Kidney glomerular epithelial cell (primary cell): Measurements from ENCODE around the gene TAF1C.
"Not testable (repeated sequence)": the region's sequence is repeated elsewhere in the genome, so short reads cannot be mapped to it uniquely, and the experiment has no call there.

ENCODE experiments used
- DNase-seq: peaks from one replicate; lab custom pipeline; 2025; lab: John Stamatoyannopoulos, UW

Gene TAF1C, protein sequence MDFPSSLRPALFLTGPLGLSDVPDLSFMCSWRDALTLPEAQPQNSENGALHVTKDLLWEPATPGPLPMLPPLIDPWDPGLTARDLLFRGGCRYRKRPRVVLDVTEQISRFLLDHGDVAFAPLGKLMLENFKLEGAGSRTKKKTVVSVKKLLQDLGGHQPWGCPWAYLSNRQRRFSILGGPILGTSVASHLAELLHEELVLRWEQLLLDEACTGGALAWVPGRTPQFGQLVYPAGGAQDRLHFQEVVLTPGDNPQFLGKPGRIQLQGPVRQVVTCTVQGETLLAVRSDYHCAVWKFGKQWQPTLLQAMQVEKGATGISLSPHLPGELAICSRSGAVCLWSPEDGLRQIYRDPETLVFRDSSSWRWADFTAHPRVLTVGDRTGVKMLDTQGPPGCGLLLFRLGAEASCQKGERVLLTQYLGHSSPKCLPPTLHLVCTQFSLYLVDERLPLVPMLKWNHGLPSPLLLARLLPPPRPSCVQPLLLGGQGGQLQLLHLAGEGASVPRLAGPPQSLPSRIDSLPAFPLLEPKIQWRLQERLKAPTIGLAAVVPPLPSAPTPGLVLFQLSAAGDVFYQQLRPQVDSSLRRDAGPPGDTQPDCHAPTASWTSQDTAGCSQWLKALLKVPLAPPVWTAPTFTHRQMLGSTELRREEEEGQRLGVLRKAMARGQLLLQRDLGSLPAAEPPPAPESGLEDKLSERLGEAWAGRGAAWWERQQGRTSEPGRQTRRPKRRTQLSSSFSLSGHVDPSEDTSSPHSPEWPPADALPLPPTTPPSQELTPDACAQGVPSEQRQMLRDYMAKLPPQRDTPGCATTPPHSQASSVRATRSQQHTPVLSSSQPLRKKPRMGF

DNA sequence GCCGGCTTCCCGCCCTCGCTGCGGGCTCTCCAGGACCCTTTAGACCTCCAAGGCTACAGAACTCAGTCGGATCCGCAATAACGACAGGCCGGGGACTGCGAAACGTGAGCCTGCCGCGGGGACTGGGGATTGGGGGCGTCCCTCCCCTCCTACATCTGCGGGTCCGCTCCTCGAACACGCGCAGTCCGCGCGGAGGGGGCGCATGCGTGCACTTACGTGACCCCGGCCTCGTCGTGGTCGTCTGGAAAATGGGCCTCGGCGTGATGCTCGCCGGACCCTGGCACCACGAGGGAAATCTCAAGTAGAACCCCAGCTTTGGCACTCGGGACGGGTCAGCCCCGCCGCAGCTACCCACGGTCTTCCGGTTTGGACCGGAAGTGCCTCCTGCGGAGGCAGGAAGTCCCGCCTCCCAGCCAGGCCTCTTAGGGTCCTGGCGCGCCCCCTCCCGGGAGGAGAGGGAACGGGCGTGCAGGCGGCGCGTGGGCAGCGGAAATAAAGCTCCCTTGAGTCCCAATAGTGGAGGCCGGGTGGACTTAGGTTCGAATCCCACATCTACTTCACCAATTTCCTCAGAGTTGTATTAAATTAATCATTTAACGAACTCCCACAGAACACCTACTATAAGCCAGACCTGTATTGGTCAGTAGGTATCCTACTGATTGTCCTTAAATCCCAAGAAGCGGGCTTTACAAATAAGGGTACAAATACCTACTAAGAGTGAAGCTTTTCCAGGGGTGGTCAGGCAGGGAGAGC is at the start of gene TAF1C:
TAF1C (minus strand) TSS at position 373 of the 753 bp plus-strand sequence. CDS start 2,069 bp downstream, outside the sequence.
- DNase-seq: peak; percentile 77

DNA sequence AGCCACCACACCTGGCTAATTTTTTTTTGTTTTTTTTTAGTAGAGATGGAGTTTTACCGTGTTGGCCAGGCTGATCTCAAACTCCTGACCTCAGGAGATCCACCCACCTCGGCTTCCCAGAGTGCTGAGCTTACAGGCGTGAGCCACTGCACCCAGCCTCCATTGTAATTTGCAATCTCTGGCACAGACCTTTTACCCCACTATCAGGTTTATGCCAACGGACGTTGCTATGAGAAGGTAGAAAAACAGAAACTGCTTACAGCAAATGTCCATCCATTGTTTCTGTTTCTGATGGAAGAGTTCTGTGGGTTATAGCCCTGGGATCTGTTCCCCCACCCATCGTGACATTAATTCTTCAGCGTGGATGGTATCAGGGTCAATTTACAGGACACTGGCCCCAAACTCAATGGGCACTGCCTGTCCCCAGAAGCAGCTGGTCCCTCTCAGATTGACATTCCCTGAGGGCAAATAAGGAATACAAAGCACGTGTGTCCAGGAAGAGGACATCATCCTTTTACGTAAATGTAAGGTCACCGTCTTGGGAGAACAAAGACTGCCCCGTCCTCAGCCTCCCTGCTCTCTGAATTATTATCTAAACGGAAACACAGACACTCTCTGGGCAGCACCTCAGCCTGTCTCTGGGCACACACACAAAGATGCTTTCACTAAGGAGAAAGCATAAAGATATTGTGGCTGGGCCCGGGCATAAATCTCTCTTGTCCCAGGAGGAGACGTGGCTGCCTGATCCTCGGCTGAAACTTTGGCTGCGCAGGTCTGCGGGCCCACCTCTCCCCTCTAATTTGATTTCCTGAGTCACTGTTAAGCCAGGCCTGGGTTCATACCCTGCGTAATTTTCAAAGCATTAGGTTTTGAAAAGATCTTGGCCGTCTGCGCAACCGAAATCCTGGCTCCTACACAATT is 47.7 kb upstream of the TAF1C start:
- DNase-seq: no peak

DNA sequence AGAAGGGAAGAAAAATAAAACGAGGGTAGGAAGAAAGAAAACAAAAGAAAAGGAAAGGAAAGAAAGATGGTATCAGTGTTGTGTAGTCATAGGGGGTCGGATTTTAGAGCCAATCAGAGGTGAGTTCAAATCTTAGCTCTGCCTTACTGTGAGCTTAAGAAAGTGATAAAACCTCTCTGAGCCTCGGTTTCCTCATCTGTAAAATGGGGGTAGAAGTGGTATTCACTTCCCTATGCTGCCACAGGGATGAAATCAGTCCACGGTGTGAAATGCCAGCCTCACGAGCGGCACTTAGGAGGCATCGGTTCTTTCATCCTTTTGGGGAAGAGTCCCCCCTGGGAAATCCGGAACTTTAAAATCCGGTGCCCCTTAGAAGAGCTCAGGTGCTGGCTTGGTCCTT is 46.9 kb upstream of the TAF1C start:
- no peak for DNase-seq

DNA sequence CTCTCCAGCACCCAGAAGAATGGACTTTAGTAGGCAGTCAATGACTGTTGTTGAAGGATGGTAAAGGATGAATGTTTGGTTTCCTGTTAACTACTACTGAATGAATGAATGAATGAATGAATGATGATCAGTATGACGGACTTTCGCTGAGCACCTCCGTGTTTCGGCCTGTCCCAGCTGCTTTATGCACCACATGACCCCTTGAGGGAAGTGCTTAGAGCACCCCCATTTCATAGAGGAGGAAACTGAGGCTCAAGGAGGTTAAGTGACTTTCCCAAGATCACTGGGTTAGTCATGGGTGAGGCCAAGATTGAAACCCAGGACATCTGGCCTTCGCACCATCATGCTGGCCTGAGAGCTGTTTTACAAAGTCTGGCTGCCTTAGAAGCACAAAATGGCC is 46.1 kb upstream of the TAF1C start:
- DNase-seq: no peak

DNA sequence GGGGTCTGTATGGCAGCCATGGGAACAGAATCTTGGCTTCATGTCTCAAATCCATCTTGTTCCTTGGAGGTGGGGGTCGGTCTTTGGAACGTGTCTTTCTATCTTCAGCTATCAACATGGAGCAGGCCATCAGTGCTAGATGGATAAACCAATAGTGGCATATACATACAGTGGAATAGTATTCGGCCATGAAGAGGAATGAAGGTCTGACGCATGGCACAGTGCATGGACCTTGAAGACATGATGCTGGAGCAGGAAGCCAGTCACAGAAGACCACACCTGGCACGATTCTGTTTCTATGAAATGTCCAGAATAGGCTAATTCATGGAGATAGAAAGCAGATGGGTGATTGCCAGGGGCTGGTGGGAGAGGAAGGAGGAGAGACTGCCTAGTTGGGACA is 45.2 kb upstream of the TAF1C start:
- no peak for DNase-seq

DNA sequence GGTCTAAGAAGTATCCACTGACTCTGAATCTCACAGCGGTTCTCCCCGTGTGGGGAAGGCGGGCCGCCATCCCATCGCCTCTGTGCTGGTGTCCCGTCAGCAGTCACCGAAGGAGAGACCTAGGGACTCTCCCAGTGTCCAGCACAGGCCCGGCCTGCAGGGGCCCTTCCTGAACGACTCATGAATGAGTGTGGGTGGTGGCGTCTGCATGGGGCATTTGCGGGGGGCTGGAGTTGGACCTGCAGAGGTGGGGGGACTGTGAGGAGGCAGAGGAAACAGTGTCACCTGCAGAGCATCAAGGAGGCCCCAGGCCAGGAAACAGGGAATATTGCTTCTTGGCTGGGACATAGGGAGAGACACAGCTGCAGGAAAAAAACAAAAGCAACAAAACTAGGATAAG is 42.6 kb upstream of the TAF1C start:
- no peak for DNase-seq

DNA sequence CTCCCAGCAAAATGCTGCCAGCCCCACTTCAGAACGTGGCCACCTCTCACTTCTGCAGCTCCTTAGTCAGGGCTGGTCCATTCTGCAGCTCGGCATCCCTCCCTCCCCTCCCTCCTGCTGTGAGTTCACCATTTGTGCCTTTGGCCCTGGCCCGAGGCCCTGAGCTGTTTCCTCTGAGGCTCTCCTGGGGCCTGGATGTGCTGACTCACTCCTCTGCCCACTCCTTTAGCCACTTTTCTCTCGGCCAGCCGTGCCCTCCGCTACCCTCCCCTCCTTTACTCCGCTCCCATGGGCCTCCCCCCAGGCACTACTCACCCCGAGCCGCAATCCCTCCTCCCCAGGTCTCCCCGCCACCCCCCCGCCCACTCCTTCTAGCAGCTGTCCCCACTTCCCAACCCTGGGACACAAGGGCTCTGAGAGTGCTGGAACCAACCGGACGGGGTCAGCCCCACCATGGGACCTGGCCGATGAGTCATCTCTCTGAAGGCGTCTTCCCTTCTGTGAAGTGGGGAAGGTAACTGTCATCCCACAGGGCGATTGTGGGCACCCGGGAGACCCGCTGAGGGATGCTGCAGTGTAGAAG is 41.5 kb upstream of the TAF1C start:
- peak; percentile 92 for DNase-seq

DNA sequence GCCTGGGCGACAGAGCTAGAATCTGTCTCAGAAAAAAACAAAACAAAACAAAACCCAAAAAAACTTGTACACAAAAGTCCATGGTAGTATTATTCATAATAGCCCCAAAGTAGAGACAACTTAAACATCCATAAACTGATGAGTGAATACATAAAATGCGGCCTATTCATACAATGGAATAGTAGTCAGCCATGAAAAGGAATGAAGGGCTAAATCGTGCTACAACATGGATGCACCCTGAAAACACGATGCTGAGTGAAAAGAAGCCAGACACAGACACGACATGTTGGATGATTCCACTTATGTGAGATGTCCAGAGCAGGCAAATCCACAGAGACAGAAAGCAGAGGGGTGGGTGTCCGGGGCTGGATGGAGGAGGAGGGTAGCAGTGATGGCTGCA is 40.7 kb upstream of the TAF1C start:
- no peak for DNase-seq

DNA sequence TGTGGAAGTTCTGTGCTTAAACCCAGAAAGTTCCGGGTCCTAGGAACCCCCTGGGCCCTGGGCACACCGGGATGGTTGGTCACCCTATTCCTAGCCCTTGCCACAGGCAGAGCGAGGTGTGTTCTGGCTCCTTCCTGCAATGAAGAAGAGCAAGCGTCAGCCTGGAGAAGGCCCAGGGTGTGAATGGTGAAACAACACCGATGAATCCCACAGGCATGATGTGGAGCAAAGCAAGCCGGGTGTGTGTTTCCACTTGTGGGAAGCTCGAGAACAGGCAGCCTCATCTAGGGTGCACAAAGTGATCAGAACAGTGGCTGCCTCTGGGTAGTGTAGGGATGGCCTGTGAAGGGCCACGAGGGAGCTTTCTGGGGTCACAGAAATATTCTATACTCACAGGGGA is 39.2 kb upstream of the TAF1C start:
- DNase-seq: no peak

DNA sequence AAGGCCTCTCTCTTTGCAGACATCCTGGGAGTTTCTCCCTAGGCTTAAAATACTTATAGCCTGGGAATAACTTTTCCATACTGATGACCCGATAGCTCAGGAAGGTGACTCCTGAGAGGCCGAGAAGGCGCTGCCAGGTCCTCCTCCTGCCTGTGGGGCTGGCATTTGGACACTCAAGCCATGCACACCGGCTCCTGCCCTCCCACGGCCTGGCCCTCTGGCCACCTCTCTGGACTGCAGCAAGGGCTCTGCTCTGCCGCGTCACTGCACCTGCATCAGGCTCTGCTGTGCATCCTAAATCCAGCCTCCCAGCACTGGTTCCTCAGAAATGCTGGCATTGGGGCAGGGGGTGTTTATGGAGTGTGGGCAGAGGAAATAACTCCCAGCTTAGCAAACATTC is 38.7 kb upstream of the TAF1C start:
- DNase-seq: no peak

DNA sequence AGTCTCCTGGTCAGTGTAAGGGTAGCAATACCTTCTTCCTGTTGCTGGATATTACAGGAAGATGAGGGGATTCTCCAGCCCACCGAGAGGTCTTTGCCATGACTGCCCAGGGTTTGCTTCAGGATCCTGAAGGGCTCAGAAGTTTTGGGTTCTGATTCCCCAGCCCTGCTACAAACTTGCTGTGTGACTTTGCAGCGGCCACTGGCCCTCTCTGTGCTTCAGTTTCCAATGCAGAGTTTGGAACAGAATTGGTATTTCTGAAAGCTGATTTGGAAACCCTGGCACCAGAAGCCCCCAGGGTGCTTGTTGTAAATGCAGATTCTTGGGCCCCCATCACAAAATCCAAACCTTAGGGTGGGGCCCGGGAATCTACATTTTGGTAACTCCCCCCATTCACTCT is 38.3 kb upstream of the TAF1C start:
- no peak for DNase-seq

DNA sequence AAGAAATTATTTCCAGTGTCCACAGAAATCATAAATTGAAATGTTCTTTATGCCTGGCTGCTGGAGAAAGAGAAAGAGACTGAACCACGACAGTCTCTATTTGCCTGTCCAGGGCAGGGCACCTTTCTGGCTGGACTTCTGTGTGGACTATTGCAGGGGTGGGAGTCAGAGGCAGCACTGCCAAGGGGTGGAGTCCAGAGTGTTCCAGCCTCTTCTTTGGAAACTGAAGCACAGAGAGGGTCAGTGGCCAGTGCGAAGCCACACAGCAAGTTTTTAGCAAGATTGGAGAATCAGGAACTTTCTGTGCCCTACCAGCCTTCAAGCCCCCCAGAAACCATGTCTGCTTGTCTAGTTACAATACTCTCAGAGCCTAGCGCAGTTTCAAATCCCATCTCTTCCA is 37.7 kb upstream of the TAF1C start:
- DNase-seq: no peak

DNA sequence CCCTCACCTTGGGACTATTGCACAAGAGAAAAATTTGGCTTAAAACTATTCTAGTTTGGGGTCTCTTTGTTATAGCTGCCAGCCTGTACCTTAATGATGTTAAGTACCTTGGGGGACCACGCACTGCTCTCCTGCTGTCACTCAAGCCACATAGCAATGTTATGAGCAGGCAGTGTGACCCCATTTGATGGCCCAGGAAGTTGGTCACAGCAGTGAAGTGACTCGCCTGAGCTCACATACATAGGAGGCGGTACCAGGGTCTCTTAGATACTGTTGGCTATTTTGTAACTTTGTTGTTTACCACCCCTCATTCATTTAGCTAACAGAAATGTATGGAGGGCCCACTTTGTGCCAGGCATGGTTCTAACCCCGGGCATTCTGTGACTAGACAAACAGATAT is 36.6 kb upstream of the TAF1C start:
- DNase-seq: no peak

DNA sequence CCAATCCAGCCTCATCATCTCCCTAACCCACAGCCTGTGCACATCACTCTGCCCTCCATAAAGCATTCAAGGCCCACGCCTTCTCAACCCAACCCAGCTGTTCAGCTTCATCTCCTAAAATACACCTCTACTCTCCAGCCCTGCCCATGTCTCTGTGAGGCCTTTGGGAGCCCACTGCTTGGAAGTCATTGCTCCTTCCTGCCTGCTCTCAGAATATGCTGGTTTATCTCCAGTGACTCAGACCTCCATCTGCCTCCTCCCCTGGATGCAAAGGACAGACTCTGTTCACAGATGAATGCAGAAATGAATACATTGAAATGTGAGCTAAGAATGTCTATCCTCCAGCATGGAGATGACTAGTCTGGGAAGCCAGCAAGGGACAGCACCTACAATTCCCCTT is 34.0 kb upstream of the TAF1C start:
- no peak for DNase-seq

DNA sequence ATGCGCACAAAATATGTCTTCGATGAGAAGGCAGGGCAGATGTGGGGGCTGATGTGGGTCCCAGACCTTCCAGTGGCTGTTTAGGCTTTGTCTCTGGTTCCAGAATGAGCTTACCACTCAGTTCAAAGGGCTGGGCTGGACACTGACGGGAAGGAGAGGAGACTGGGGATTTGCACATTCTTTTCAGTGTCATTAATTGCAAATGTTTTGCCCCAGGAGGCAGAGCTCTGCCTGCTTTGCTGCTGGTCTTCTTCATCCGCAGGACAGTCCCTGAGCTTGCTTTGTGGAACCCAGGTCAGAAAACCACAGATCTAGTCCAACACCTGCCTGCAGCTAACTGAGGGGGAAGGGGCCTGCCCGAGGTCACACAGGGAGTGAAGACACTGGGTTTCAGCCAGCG is 32.1 kb upstream of the TAF1C start:
- no peak for DNase-seq

DNA sequence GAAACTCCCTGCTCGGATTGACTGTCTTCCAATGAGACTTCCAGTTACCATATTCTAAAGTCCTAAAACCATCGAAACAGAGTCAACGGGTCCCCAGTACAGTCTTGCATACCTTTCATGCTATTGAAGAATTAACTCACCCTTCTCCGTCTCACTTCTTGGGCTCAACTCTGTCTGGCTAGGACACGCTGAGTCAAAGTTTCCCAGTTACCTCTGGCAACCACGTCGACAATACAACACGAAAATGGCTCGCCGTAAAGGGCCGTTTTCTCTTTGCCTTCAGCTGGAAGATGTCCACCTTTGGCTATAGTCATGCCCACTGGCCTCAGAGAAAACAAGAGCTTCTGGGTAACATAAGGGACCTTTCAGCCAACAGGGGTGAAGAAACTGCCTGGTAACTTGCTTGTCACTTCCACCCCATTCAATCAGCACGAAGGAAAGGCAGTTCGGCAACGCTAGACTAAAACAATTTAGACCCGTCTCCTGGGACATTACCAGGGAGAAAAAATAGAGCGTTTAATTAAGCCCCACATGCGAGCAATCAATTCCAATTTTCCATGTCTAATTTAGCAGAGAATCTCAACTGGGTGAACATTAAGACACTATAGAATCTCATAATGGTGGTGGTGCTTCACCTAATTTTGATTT is 31.4 kb upstream of the TAF1C start:
- no peak for DNase-seq

DNA sequence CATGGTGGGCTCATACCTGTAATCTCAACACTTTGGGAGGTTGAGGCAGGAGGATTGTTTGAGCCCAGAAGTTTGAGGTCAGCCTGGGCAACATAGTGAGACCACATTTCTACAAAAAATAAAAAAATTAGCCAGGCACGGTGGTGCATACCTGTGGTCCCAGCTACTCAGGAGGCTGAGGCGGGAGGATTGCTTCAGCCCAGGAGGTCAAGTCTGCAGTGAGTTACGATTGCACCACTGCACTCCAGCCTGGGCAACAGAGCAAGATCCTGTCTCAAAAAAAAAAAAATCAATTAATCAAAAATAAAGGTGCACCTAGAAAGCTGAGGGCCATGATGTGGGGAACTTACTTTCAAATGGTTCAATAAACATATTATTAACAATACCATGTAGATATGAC is 29.3 kb upstream of the TAF1C start:
- not testable (repeated sequence) for DNase-seq

DNA sequence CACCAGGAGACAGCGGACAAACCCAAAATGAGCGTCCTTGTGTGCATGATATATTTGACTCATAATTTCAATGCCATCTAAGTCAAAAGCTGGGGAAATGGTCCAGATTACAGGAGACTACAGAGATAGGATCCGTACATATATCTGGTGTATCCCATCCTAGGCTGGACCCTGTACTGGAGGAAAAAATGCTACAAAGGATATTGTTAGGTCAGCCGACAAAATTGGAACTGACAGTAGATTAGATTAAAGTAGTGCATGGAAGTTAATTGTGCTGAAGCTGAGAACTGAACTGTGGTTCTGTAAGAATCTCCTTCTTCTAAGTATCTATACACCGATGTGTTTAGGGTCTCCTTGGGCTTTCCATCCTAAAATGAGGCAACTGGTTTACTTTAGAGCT is 28.7 kb upstream of the TAF1C start:
- DNase-seq: no peak

DNA sequence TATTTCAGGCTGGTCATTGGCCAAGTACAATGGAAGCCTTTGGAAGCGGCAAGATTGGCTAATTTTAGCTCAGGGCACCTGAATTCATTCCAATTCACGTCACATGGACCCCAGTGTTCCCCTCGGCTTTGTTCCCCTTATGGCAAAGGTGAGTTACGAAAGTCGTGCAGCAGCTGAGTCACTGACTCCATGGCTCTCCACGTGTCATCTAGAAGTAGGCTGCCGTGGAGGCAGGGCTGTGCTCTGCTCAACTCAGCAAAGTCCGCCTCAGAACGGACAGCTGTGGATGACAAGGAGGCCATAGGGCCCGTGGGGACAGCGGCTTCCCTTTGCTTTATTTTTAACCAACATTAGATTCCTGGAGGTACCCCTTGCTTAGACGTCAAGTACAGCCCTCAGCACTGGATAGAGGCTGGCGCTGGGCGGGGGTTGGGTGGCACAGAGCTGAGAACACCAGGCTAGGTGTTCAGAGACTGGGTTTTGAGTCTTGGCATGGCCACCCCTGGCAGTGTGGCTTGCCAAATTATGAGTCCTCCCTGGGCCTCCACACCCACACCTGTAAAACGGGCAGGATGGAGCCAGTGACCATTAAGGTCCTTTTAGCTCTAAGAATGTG is 27.7 kb upstream of the TAF1C start:
- DNase-seq: no peak

DNA sequence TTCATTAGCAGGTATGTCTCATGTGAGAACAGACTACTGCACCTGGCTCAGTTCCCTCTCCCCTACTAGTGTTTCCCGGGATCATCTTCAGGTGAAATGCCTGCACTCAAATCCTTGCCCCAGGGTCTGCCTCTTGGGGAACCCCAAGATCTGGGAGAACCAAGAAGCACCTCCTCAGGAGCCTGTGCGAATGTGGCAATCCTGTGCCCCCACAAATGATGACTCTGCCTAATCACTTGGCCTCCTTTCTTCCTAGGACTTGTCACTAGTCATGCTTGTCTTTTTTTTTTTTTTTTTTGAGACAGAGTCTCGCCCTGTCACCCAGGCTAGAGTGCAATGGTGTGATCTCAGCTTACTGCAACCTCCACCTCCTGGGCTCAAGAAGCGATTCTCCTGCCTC is 25.8 kb upstream of the TAF1C start:
- no peak for DNase-seq
